Gastrocnemius medialis (tissue), 4 donors: Measurements from ENCODE around the gene LUZP2. TPM values are rescaled to one million over a fixed set of nuclear protein-coding genes. Genes with fewer than 3 reads are reported as not detected.

Experiments
- ATAC-seq, 2 donors: fragments of 150-250 bp; one replicate each; pipeline ENCODE4 v1.9.1; 2016
- DNase-seq, 2 donors: peaks; one replicate each; pipeline ENCODE4 v3.0.0-alpha.2; 2019
- H3K27ac ChIP-seq, 4 donors: fragments of 200-600 bp; sonication (generic); 1 replicate in 1 of 4; 2 replicates in 3 of 4; pipeline ENCODE4 v1.5.1; 2016 to 2018; ENCODE audit warnings: mild to moderate bottlenecking in 2 of 4, moderate library complexity in 1 of 4
- H3K27me3 ChIP-seq, 3 donors: fragments of 200-600 bp; sonication (generic) in 2 of 3; 1 replicate in 1 of 3; 2 replicates in 2 of 3; pipeline versions ENCODE4 v1.5.1 to v1.6.0; 2016 to 2019; ENCODE audit warnings: mild to moderate bottlenecking in 1 of 3, moderate library complexity in 1 of 3
- H3K36me3 ChIP-seq, 2 donors: fragments of 200-600 bp; sonication (generic) in 1 of 2; one replicate each; pipeline ENCODE4 v1.5.1; 2017 to 2018
- H3K4me1 ChIP-seq, 2 donors: fragments of 200-600 bp; sonication (generic) in 1 of 2; one replicate each; pipeline ENCODE4 v1.5.1; 2016 to 2017; ENCODE audit warnings: mild to moderate bottlenecking in 2 of 2
- H3K4me3 ChIP-seq, 4 donors: fragments of 200-600 bp; sonication (generic) in 3 of 4; 1 replicate in 1 of 4; 2 replicates in 3 of 4; pipeline ENCODE4 v1.5.1; 2016 to 2019; ENCODE audit warnings: mild to moderate bottlenecking in 2 of 4
- H3K9me3 ChIP-seq, 3 donors: fragments of 200-600 bp; sonication (generic) in 2 of 3; 1 replicate in 1 of 3; 2 replicates in 2 of 3; pipeline ENCODE4 v1.5.1; 2016 to 2019
- POLR2A ChIP-seq, 2 donors: fragments of 450-650 bp; IDR thresholded peaks; one replicate each; pipeline ENCODE4 v1.6.1; 2017; ENCODE audit warnings: antibody characterized with exemption in 2 of 2, mild to moderate bottlenecking in 2 of 2, moderate library complexity in 2 of 2
- in situ Hi-C, 4 donors: fragments of 200-750 bp; cut with MboI; loops; one replicate each; pipeline versions ENCODE4 v1.15.0 to v1.8.0; 2017; ENCODE audit warnings: low sequenced_read_pairs in 4 of 4
- intact Hi-C: fragments of 100-400 bp; cut with DNase I; formaldehyde crosslinking; loops from one replicate; pipeline ENCODE4 v1.15.1; 2023; ENCODE audit warnings: low total_unique reads
- total RNA-seq, 4 donors: library from RNA; depleted of rRNA; stranded (reverse); fragments of >200 nt; gene quantifications; one replicate each; pipeline versions ENCODE4 v1.1.0 to v1.2.3, GENCODE V29; 2016
- TF ChIP-seq, protein P1 (sequence below), 5 experiments: fragments of 450-650 bp in 3 of 5; fragments of 200-600 bp in 2 of 5; sonication (generic) in 2 of 5; IDR thresholded peaks in 4 of 5; conservative IDR thresholded peaks in 1 of 5; 1 replicate in 4 of 5; 2 replicates in 1 of 5; pipeline ENCODE4 v1.5.1; 2016 to 2019; ENCODE audit warnings: antibody characterized with exemption in 5 of 5, mild to moderate bottlenecking in 3 of 5, moderate library complexity in 3 of 5

Gene LUZP2
- total RNA-seq, 4 donors from 2014 or later: not detected

DNA sequence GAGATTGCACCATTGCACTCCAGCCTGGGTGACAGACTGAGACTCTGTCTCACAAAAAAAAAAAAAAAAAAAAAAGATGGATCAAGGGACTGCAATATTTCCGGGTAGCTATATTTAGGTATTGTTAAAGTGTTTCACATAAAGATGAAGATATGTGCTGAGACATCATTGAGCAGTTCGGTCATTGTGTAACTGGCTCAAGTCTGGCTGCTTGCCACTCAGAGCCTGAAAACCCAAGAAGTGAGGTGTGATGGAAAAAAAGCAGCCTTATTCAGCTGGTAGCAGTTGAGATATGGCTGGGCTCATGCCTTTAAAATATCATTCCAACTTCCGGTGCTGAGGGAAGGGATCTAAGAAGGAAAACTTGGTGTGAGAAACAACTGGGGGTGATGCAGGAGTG is 46.9 kb downstream of the LUZP2 start:
- Histone ChIP-seq H3K27me3 (no peaks in the 10 kb centered on the region), H3K36me3 (no peaks in the 10 kb centered on the region), H3K9me3 (no peaks in the 10 kb centered on the region), H3K27ac (no peak overlapping the region), H3K4me1 (no peaks in the 10 kb centered on the region), H3K4me3 (no peak overlapping the region)
- DNase-seq (no peak), ATAC-seq (no peak)
- in situ Hi-C loops: no loop called here
- intact Hi-C loops: no loop called here
- TF ChIP-seq POLR2A (IDR thresholded peaks at IDR 0.05): no peak
- TF ChIP-seq, protein P1, sequence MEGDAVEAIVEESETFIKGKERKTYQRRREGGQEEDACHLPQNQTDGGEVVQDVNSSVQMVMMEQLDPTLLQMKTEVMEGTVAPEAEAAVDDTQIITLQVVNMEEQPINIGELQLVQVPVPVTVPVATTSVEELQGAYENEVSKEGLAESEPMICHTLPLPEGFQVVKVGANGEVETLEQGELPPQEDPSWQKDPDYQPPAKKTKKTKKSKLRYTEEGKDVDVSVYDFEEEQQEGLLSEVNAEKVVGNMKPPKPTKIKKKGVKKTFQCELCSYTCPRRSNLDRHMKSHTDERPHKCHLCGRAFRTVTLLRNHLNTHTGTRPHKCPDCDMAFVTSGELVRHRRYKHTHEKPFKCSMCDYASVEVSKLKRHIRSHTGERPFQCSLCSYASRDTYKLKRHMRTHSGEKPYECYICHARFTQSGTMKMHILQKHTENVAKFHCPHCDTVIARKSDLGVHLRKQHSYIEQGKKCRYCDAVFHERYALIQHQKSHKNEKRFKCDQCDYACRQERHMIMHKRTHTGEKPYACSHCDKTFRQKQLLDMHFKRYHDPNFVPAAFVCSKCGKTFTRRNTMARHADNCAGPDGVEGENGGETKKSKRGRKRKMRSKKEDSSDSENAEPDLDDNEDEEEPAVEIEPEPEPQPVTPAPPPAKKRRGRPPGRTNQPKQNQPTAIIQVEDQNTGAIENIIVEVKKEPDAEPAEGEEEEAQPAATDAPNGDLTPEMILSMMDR (IDR thresholded peaks at IDR 0.05 in 4 of 5, conservative IDR thresholded peaks at IDR 0.05 in 1 of 5): no peak

DNA sequence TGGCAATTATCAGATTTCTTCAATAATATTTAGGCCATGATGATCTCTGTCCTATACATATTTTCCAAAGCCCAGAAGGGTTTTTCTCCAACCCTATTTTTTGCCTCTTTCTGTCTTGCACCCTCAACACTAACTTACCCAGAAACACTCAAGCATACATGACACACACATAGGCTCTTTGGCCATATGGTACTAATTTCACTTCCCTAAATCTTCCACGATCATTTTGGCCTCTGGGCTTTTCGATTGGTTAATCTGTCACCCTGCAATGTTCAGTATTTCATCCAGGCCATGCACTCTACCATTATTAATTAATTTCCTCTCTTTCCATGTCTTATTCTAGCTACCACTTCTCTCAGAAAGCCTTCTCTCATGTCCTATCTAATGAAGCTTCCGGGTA is 59.8 kb downstream of the LUZP2 start:
- intact Hi-C loops: no loop called here
- in situ Hi-C loops: no loop called here

DNA sequence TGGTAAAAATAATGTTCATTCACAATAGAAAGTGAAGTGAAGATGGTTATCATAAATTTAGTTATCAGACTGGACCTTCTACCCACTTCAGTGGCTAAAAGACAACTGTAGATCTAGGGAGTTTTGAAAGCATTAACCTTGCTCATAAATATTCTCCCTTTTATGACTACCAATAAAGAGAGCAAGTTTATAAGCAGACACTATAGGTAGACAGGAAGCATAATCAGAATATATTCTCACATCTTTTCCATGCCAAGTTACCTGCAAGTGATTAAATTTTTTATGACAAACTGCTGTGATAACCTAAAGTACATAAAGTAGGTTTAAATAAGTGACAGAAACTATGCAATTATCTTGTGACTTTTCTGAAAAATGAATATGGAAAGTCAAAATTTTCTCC is 62.5 kb downstream of the LUZP2 start:
- Histone ChIP-seq H3K4me1 (no peaks in the 10 kb centered on the region), H3K4me3 (no peak overlapping the region), H3K27me3 (no peaks in the 10 kb centered on the region), H3K9me3 (no peaks in the 10 kb centered on the region), H3K36me3 (no peaks in the 10 kb centered on the region), H3K27ac (no peak overlapping the region)
- in situ Hi-C loops (no loop called here), intact Hi-C loops (no loop called here)
- DNase-seq (no peak), ATAC-seq (no peak)
- no peak for TF ChIP-seq POLR2A (IDR thresholded peaks at IDR 0.05)
- TF ChIP-seq, protein P1 (IDR thresholded peaks at IDR 0.05 in 4 of 5, conservative IDR thresholded peaks at IDR 0.05 in 1 of 5): no peak

More for the DNA sequence above, 59.8 kb downstream of the LUZP2 start:
- ATAC-seq (no peak), DNase-seq (no peak)
- no peak overlapping the region for H3K4me3 ChIP-seq
- H3K4me1 ChIP-seq: no peaks in the 10 kb centered on the region
- H3K36me3 ChIP-seq: no peaks in the 10 kb centered on the region
- no peak overlapping the region for H3K27ac ChIP-seq
- no peaks in the 10 kb centered on the region for H3K27me3 ChIP-seq
- no peaks in the 10 kb centered on the region for H3K9me3 ChIP-seq
- no peak for TF ChIP-seq POLR2A (IDR thresholded peaks at IDR 0.05)
- TF ChIP-seq, protein P1 (IDR thresholded peaks at IDR 0.05 in 4 of 5, conservative IDR thresholded peaks at IDR 0.05 in 1 of 5): no peak

DNA sequence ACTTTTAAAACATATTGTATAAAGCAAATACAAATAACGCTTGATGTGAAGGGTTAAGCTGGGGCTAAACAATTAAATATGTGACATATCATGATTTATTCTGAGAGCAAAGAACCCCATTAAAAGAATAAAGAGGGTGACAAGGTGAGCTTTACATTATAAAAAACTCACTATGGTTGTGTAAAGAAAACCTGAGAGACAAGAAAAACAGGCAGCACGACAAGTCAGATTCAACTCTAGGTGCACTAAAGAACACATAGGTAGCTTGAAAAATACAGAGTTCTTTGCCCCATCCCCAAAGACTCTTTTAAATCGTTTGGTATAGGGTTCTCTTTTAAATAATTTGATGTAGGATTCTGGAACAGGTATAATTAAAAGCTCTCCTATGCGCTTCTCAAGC is 63.5 kb downstream of the LUZP2 start:
- H3K4me1 ChIP-seq: no peaks in the 10 kb centered on the region
- in situ Hi-C loops: no loop called here
- intact Hi-C loops: no loop called here
- no peak for DNase-seq
- H3K4me3 ChIP-seq: no peak overlapping the region
- no peaks in the 10 kb centered on the region for H3K27me3 ChIP-seq
- no peaks in the 10 kb centered on the region for H3K9me3 ChIP-seq
- TF ChIP-seq POLR2A (IDR thresholded peaks at IDR 0.05): no peak
- TF ChIP-seq, protein P1 (IDR thresholded peaks at IDR 0.05 in 4 of 5, conservative IDR thresholded peaks at IDR 0.05 in 1 of 5): no peak
- no peak for ATAC-seq
- H3K36me3 ChIP-seq: no peaks in the 10 kb centered on the region
- H3K27ac ChIP-seq: no peak overlapping the region

DNA sequence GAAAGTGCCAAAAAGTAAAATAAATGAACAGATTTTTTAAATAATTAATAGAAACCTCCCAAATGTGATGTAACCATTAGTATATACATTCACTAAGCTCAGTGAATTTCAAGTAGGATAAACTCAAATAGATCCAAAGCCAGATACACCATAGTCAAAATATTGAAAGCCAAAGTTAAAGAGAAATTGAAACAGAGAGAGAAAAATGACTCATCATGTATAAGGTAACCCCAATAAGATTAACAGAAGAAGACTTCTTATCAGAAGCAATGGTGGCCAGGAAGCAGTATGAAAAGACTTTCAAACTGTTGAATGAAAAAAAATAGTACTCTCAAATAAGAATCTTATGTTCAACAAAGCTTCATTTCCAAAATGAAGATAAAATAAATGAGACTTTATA is 70.5 kb downstream of the LUZP2 start:
- no peak for DNase-seq
- Histone ChIP-seq H3K27me3 (no peaks in the 10 kb centered on the region), H3K9me3 (no peaks in the 10 kb centered on the region), H3K36me3 (no peaks in the 10 kb centered on the region), H3K4me3 (no peak overlapping the region), H3K4me1 (no peaks in the 10 kb centered on the region), H3K27ac (no peak overlapping the region)
- in situ Hi-C loops (no loop called here), intact Hi-C loops (no loop called here)
- ATAC-seq: no peak
- TF ChIP-seq, protein P1 (IDR thresholded peaks at IDR 0.05 in 4 of 5, conservative IDR thresholded peaks at IDR 0.05 in 1 of 5): no peak
- no peak for TF ChIP-seq POLR2A (IDR thresholded peaks at IDR 0.05)
